GM15510 (cell line): ENCODE data around the gene FRRS1.

Source experiments
- POLR2A ChIP-seq: IDR thresholded peaks from 3 replicates; pipeline ENCODE4 v1.6.1; 2011; ENCODE audit warnings: borderline replicate concordance; ENCODE audit not compliant: insufficient read length; ENCODE audit errors: extremely low read depth

Gene FRRS1

GRCh38 chr1:99781798-99782197 is 15.4 kb upstream of the FRRS1 start:
- TF ChIP-seq POLR2A = no peak

DNA sequence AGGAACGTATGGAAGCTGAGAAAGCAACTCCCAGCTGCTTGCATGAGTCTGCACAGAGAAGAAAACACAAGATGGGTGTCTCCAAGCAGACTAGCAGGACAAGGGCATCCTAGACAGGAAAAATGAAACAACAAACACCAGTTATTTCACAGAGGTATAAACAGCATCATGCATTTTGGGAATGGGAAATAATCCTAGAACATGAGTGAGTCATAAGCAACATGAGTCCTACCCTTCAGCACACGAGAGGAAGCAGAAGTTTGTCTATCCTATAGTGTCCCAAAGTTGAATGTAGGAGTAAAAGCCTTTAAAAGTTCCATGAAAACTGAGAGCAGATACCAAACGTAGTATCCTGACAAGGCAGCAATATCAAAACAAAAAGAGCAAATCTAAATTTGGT is 11.3 kb upstream of the FRRS1 start:
- TF ChIP-seq POLR2A = no peak

GRCh38 chr1:99776120-99776519 is 9.7 kb upstream of the FRRS1 start:
- TF ChIP-seq POLR2A = no peak

- TF ChIP-seq POLR2A = no peak
These were observed 6.4 kb upstream of the FRRS1 start for GRCh38 chr1:99772809-99773208.

DNA sequence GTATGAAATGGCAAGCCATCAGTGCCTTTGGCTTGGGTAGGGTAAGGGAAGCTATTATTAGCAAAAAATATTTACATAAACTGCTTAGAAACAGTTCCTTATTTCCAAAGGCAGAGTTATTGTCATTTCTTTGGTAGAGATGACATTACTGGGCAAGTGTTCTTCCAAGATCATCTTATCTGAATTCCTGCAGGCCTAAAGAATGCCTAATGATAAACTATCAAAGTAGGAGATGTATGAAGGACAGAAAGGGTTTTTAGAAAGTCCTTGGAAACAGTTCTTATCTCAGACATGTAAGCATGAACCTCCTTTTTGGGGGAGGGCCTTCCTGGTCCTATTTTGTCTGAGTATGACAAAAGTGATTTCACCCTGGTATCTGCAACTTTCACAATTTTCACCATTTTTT is 5.1 kb upstream of the FRRS1 start:
- TF ChIP-seq POLR2A = no peak

- TF ChIP-seq POLR2A = no peak
These were observed 2.2 kb upstream of the FRRS1 start for GRCh38 chr1:99768524-99769245.

- no peak for TF ChIP-seq POLR2A
These were observed 1.7 kb upstream of the FRRS1 start for GRCh38 chr1:99768104-99768503.

GRCh38 chr1:99764909-99765308 is 1.5 kb downstream of the FRRS1 start:
- TF ChIP-seq POLR2A = no peak

GRCh38 chr1:99764439-99764838 is 2.0 kb downstream of the FRRS1 start:
- no peak for TF ChIP-seq POLR2A

GRCh38 chr1:99763956-99764355 is 2.5 kb downstream of the FRRS1 start:
- no peak for TF ChIP-seq POLR2A

- no peak for TF ChIP-seq POLR2A
These were observed 4.7 kb downstream of the FRRS1 start for GRCh38 chr1:99761774-99762173.

DNA sequence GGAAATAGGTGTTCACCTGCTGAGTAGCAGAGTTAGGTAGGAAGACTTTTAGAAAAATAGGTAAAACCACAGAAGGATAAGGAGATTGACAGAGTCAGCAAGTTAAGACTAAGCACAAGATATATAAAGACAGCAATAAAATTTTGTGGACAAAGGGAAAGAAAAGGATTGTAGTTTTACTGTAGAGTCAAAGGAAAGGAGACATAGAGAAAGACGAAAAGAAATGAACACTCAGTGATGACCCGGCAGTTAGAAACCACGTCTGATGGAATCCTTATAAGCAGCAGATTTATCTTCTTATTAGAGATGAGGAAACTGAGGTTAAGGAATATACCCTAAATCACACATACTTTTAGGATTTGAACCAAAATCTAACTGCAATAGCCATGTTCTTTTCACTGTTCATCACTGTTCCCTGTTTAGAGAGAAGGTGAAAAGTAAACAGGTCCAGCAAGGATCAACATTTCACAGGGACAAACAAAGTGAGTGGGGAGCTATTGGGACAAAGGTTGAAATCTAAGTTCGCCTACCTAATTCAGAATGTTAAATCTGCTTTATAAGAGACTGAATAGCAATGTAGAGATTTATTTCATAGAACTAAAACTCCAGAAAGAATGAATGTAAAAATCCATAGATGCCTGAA is 6.8 kb downstream of the FRRS1 start:
- TF ChIP-seq POLR2A = no peak

GRCh38 chr1:99758073-99758511 is 8.3 kb downstream of the FRRS1 start:
- no peak for TF ChIP-seq POLR2A

GRCh38 chr1:99756598-99756997 is 9.8 kb downstream of the FRRS1 start:
- TF ChIP-seq POLR2A = no peak

DNA sequence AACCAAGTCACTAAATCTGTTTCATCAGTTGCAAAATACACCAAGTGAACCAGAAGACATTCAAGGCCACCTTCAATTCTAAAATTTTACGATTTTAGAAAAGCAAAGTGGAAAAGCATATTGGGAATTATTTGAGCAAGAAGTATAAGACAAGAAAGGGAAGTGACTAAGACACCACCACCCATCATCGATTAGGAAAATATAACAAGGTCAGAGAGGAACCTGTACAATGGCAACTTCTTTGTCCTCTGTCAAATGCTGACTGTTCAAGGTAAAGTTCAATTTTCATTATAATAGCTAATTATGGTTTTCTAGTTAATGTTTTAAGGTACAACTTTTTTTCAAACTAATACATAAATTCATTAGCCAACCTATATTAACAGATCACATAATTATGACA is 10.8 kb downstream of the FRRS1 start:
- no peak for TF ChIP-seq POLR2A

GRCh38 chr1:99754697-99755096 is 11.7 kb downstream of the FRRS1 start:
- no peak for TF ChIP-seq POLR2A
